ENCODE measurements around the gene SLC9C2.
"Not testable (repeated sequence)": the region's sequence is repeated elsewhere in the genome, so short reads cannot be mapped to it uniquely, and the experiment has no call there.

Gene SLC9C2

GRCh38 chr1:173482683-173483082 is 120.2 kb downstream of the SLC9C2 start:
- no peak for DNase-seq

- no peak for DNase-seq
Measured at GRCh38 chr1:173481195-173481772, 121.6 kb downstream of the SLC9C2 start.

GRCh38 chr1:173479649-173480048 is 123.2 kb downstream of the SLC9C2 start:
- DNase-seq, result no peak

DNA sequence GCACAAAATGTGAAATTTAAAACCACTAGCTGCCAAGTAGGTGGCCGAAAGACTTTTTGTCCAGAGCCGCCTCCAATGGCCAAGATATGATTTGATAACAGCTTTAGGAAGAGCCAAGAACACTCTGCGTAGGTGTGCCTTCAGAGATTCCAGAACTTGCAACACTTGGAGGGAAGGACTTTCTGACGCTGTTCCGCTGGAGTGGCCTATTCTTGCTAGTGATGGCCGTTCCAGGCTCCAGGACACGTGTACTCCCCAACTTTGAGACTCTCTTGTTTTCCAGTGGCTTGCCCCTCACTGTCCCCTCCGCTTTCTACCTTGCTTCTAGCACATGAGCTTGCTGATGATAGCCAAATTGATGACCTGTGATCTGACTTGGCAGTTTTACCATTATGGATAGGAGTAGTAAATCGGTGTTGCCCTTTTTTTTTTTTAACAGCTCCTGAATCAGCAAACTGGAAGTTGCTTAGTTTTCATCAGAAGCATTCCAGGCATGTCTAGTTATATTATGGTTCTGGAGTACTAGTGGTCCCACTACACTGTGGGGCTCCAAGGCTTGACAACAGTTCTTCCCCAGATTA is 124.7 kb downstream of the SLC9C2 start:
- DNase-seq, result no peak

GRCh38 chr1:173477286-173478093 is 125.4 kb downstream of the SLC9C2 start, which contains the start of gene PRDX6:
Gene PRDX6, plus strand, starts transcription at chr1:173477335. Its CDS starts 63 bp downstream, at chr1:173477398.
- DNase-seq, result no peak

- DNase-seq, result no peak
Measured at GRCh38 chr1:173476665-173477285, 126.1 kb downstream of the SLC9C2 start.

DNA sequence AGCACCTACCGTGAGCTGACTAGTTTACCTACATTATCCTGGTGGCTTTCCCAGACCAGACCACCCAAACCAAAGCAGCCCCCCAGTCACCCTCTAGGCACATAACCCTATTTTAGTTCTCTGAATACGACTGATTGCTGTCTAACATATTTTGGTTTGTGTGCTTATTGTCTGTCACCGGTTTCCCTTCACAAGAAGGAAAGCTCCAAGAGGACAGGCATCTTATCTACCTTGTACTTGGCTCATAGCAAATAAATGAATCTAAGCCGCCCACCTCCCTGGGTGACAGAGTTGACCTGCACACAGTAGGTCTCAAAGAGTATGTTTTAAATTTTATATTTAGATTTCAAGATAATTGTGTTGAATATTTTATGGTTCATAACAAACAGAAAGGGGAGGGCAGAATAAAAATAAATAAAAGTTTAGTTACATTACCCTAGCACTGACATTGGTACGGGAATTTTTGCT is 126.6 kb downstream of the SLC9C2 start:
- DNase-seq, result no peak

DNA sequence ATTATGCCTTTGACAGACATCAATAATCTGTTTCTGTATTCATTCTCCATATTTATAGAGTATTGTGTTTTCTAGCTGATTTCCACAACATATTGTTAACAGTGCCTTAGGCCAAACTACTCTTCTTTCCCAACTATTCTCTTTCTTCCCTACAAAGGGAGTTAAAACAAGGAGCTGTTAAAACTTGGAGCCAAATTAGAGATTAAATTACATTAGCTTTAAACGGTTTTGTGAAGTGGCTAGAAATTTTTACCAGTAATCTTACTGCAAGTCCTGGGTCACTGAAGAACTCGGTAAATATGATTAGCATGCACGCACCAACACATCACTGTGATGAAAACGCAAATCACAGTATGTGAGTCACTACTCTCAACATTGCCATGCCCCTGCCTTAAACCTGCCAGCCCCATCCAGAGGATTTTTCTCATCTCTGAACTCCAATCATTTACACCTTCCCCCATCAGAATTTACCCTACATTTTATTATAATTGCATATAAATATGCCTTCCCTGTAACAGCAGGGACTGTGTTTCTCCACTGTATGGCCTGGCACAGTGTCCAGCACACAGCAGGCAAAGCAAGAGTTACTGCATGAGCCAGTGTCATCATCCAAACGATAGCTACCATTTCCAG is 127.2 kb downstream of the SLC9C2 start:
- no peak for DNase-seq

- not testable (repeated sequence) for DNase-seq
Measured at GRCh38 chr1:173474780-173475421, 128.0 kb downstream of the SLC9C2 start.

DNA sequence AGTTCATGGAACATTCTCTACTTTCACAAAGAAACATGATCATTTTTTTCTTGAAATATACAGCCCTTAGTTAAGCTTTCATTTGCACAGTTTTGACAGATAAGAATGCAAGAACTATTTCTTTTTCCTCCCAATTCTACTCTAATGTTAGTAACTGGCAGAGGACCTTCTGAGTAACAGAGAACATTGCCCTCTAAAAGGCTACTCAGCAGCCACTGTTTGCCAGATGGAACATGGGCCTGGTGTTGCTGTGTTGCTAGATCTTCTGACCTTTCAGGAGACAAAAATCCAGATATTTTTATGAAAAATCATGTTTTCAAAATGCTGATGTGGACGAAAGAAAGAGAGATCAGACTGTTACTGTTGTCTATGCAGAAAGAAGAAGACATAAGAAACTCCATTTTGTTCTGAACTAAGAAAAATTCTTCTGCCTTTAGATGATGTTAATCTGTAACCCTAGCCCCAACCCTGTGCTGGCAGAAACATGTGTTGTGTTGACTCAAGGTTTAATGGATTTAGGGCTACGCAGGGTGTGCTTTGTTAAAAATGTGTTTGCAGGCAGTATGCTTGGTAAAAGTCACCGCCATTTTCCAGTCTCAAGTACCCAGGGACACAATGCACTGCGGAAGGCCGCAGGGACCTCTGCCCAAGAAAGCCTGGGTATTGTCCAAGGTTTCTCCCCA is 128.6 kb downstream of the SLC9C2 start:
- DNase-seq, result no peak

DNA sequence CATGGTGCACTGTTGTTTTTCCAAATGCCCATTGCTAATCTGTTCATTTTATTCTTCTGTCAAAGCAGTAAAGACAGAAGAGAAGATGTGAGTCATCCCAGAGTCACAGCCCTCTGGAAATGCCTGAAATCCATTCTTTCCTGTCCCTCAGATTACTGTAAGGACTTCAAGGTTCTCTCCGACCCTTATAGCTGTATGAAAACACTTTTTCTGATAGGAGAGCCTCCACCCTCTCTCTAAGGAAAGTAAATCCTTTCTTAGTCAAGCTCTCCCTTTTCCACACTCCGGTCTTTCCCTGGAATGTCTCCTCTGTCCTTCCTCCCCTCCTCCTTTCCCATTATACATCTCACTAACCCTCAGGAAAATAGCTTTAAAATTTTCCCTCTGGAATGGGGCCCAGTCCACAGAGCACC is 129.3 kb downstream of the SLC9C2 start:
- DNase-seq, result no peak

DNA sequence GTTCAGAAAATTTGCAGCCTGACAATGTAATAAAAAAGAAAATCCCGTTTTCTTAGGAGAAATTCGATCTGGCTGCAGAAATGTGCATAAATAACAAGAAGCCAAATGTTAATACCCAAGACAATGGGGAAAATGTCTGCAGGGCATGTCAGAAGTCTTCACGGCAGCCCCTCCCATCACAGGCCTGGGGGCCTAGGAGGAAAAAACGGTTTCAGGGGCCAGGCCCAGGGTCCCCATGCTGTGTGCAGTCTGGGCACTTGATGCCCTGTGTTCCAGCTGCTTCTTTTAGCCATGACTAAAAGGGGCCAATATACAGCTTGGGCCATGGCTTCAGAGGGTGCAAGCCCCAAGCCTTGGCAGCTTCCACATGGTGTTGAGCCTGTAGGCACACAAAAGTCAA is 132.3 kb downstream of the SLC9C2 start:
- no peak for DNase-seq

- no peak for DNase-seq
Measured at GRCh38 chr1:173469656-173470055, 133.2 kb downstream of the SLC9C2 start.

DNA sequence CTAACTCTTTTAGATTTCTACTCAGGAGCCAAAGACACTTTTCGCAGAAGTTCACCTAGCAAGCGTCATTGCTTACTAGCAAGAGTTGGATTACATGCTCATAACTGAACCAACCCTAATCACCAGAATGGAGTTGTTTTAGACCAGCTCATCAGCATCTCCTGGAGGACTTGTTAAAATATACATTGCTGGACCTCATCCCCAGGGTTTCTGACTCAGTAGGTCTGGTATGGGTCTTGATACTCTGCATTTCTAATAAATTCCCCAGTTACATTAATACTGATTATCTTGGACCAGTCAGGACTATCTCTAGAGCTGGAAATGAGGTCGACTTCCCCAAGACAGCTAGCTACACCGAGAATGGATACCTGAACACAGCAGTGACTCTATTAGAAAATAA is 135.4 kb downstream of the SLC9C2 start:
- no peak for DNase-seq

- DNase-seq, result not testable (repeated sequence)
Measured at GRCh38 chr1:173464185-173464584, 138.7 kb downstream of the SLC9C2 start.

DNA sequence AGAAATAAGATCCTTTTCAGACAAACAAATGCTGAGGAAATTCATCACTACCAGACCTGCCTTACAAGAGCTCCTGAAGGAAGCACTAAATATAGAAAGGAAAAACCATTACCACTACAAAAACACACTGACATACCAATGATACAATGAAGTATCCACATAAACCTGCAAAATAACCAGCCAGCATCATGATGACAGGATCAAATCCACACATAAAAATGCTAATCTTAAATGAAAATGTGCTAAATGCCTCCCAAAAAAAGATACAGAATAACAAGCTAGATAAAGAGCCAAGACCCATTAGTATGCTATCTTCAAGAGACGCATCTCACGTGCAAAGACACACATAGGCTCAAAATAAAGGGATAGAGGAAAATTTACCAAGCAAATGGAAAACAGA is 140.2 kb downstream of the SLC9C2 start:
- DNase-seq, result not testable (repeated sequence)

DNA sequence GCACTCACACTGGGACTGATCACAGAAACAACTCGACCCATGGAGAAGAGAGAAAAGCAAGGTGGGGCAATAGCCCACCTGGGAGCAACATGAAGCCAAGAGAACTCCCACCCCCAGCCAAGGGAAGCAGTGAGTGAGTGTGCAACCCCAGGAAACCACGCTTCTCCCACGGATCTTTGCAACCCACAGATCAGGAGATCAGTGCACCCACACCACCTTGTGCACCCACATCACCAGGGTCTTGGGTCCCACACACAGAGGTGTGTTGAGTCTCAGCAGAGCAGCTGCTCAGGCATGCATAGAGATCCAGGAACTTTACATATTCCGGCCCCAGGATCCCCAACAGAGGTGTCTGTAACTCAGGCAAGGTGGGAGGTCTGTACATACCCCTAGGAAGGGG is 143.0 kb downstream of the SLC9C2 start:
- no peak for DNase-seq

DNA sequence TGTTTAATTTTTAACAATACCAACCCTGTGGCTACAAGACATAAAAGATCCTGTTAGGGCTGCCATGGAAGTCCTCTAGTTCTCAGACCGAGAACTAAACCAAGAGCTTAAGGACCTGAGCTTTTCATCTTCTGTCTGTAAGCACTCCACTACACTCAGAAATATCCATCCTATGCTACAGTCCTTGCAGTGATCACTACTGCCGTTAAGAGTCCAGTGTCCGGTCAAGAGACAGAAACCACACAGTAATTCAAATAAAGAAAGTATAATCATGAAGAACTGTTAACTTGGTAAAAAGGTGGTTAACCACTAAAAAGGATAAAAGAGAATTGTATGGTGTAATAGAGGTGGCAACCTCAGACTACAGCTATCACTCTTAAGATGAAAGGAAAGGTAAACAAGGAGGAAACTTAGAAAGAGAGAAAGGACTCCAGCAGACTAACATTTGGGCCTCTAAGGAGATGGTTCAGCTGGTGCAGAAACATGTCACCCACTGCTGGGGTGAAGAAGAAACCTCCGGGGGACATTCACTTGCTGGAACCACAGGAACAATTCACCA is 147.8 kb downstream of the SLC9C2 start:
- no peak for DNase-seq

DNA sequence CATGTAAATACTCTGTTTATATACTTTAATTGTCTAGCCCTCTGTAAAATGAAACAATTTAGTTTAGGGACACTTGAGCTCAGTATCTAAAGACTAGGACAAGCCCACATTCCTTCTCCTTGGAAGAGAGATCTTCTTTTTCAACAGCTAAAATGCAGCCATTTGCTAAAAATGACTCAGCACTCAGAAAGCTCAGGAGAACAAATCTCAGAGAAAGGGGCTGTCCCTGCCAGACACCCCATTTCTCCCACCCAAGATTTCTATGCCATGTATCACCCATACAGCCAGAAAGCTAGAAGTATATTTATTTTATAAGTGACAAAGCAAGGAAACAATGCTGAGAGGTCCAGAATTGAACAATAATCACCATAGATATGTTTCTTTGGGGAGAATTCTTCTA is 148.9 kb downstream of the SLC9C2 start:
- DNase-seq, result no peak

- no peak for DNase-seq
Measured at GRCh38 chr1:173451981-173452380, 150.9 kb downstream of the SLC9C2 start.
